ENCODE results near the gene ASIP.

- no peak for TF ChIP-seq POLR2A (IDR thresholded peaks at IDR 0.05)
- TF ChIP-seq CTCF (IDR thresholded peaks at IDR 0.05) = no peak
Measured at GRCh38 chr20:34274694-34275093, 33.5 kb downstream of the ASIP start.

Measured in right lobe of liver (tissue), 4 donors.